GM12801 (cell line): ENCODE results near the gene PPP1R2C.

Experiments
- TF ChIP-seq, protein P1 (sequence below): IDR thresholded peaks from one replicate; pipeline ENCODE4 v1.5.1; 2011; ENCODE audit warnings: control low read depth; ENCODE audit not compliant: insufficient read length; ENCODE audit errors: extremely low read depth

PPP1R2C gene

DNA sequence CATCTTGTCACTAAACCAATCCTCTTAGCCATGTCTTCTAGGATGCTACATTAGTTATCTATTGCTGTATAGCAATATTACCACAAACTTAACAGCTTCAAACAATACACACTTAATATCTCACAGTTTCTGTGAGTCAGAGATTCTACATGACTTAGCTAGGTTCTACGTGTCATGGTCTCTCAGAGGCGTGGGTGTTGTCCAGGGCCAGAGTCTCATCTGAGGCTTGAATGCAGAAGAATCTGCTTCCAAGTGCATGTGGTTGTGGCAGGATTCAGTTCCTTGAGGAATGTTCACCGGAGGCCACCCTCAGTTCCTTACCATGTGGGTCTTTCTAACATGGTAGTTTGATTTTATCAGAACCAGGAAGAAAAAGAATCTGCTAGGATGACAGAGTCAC lies 26.4 kb downstream of the PPP1R2C start:
- TF ChIP-seq, protein P1, sequence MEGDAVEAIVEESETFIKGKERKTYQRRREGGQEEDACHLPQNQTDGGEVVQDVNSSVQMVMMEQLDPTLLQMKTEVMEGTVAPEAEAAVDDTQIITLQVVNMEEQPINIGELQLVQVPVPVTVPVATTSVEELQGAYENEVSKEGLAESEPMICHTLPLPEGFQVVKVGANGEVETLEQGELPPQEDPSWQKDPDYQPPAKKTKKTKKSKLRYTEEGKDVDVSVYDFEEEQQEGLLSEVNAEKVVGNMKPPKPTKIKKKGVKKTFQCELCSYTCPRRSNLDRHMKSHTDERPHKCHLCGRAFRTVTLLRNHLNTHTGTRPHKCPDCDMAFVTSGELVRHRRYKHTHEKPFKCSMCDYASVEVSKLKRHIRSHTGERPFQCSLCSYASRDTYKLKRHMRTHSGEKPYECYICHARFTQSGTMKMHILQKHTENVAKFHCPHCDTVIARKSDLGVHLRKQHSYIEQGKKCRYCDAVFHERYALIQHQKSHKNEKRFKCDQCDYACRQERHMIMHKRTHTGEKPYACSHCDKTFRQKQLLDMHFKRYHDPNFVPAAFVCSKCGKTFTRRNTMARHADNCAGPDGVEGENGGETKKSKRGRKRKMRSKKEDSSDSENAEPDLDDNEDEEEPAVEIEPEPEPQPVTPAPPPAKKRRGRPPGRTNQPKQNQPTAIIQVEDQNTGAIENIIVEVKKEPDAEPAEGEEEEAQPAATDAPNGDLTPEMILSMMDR = no peak

- TF ChIP-seq, protein P1 = no peak
Observed at GRCh38 chrX:42748067-42748850, 29.7 kb downstream of the PPP1R2C start.

DNA sequence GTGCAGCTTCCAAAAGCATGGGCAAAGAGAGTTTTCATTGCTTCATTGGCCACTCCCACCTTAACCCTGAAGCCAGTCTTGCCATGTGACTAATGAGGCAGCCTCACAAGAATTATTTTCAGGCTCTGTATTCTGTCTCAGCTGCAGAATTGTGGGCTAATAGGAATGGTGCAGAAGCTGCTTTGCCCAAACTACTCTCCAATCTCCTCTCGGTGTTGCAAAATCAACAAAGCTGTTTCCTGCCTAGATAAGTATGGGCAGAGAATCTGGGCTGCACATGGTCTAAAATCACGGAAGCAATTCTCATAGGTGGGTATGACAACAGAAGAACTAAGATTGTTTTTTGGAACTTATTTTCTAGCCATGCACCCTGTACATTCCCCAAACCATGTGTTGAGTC lies 31.4 kb downstream of the PPP1R2C start:
- TF ChIP-seq, protein P1 = no peak

GRCh38 chrX:42740456-42740855 lies 37.5 kb downstream of the PPP1R2C start:
- TF ChIP-seq, protein P1 = no peak

DNA sequence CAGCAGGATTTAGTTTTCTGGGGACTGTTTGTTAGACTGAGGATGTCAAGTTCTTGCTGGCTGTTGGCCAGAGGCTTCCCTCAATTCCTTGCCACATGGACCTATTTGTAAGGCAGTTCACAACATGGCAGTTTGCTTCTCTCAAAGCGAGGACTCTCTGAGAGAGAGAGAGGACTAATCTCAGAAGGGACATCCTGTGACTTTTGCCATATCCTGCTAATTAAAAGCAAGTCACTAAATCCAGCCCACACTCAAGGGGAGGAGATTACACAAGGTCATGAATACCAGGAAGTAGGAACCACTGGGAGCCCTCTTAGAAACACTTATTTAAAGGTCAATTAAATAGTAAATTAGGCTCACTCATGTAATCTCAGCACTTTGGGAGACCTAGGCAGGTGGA lies 38.2 kb downstream of the PPP1R2C start:
- TF ChIP-seq, protein P1 = no peak

DNA sequence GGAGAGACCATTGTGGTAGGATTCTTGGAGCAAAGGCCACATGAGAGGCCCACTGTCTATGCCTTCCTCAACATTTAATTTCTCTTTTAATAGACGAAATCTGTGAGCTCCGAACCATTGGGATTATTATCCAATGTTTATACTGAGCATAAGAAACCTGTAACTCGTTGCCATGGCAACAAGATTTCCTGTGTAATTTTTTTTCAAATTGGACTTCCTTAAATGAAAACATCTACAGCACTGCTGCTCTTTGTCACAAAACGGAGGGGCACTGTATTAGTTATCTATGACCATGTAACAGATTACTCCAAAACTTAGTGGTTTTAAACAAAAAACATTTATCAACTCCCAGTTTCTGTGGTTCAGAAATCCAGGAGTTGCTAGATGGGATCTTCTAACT lies 38.7 kb downstream of the PPP1R2C start:
- TF ChIP-seq, protein P1 = no peak

- TF ChIP-seq, protein P1 = no peak
Observed at GRCh38 chrX:42738552-42738951, 39.4 kb downstream of the PPP1R2C start.

DNA sequence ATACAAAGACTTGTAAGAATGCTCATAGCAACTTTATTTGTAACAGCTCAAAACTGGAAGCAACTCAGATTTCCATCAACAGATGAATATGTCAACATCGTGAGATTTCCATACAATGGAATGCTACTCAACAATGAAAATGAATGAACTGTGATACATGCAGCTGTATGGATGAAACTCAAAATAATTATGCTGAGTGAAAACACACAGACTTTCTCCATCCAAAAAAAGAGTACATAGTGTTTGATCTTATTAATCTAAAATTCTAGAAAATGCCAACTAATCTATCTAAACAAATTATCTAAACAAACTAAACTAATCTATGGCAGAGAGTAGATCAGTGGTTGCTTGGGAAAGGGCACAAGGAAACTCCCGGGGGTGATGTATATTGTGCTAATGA lies 42.7 kb downstream of the PPP1R2C start:
- TF ChIP-seq, protein P1 = no peak
